Measurements from ENCODE around the gene AGTR1. TPM values are rescaled to one million over a fixed set of nuclear protein-coding genes. Genes with fewer than 3 reads are reported as not detected.

The AGTR1 gene
- total and polyA plus RNA-seq, 12 donors = 20.6 to 89.2 (median 58.3) TPM

- Histone ChIP-seq H3K36me3 (replicated peaks in 1 of 2) (no peaks in the 10 kb centered on the region), H3K4me3 (no peak overlapping the region), H3K9me3 (replicated peaks in 1 of 3) (peaks cover 0 to 6% (median 0%) of the 10 kb centered on the region in 3 donors), H3K27me3 (no peaks in the 10 kb centered on the region), H3K27ac (no peak overlapping the region), H3K4me1 (replicated peaks in 1 of 2) (peaks cover 0 to under 1% of the 10 kb centered on the region in 2 donors)
- no peak for TF ChIP-seq POLR2A (IDR thresholded peaks at IDR 0.05)
- TF ChIP-seq CTCF (IDR thresholded peaks at IDR 0.05) = no peak
- 91 to 97% (median 93%) methylated on average over 4 of the region's 4 CpGs for WGBS, 4 donors
- intact Hi-C loops (cut with DNase I) = no loop called here
- no peak for DNase-seq
Measured at GRCh38 chr3:148654433-148654832, 43.3 kb upstream of the AGTR1 start.

GRCh38 chr3:148657470-148657869, 40.2 kb upstream of the AGTR1 start:
- Histone ChIP-seq H3K9me3 (replicated peaks in 1 of 3) (peaks cover 0 to 6% (median 0%) of the 10 kb centered on the region in 3 donors), H3K4me3 (no peak overlapping the region), H3K27me3 (no peaks in the 10 kb centered on the region), H3K36me3 (replicated peaks in 1 of 2) (no peaks in the 10 kb centered on the region), H3K27ac (no peak overlapping the region), H3K4me1 (replicated peaks in 1 of 2) (no peaks in the 10 kb centered on the region)
- 77 to 87% (median 82%) methylated on average over 4 of the region's 4 CpGs for WGBS, 4 donors
- TF ChIP-seq POLR2A (IDR thresholded peaks at IDR 0.05) (no peak), CTCF (IDR thresholded peaks at IDR 0.05) (no peak)
- DNase-seq = no peak
- intact Hi-C loops (cut with DNase I) = no loop called here

- WGBS, 4 donors = 90 to 96% (median 95%) methylated on average over 1 of the region's 1 CpG
- intact Hi-C loops (cut with DNase I) = no loop called here
Measured at GRCh38 chr3:148659512-148659911, 38.2 kb upstream of the AGTR1 start.

GRCh38 chr3:148680289-148680688, 17.4 kb upstream of the AGTR1 start:
- Histone ChIP-seq H3K27ac (no peak overlapping the region), H3K4me1 (replicated peaks in 1 of 2) (no peaks in the 10 kb centered on the region), H3K9me3 (replicated peaks in 1 of 3) (no peaks in the 10 kb centered on the region), H3K4me3 (no peak overlapping the region), H3K27me3 (no peaks in the 10 kb centered on the region), H3K36me3 (replicated peaks in 1 of 2) (no peaks in the 10 kb centered on the region)
- intact Hi-C loops (cut with DNase I) = no loop called here
- TF ChIP-seq POLR2A (IDR thresholded peaks at IDR 0.05) (no peak), CTCF (IDR thresholded peaks at IDR 0.05) (no peak)
- no peak for DNase-seq

More at GRCh38 chr3:148659512-148659911, 38.2 kb upstream of the AGTR1 start:
- no peak overlapping the region for H3K27ac ChIP-seq
- no peaks in the 10 kb centered on the region for H3K36me3 ChIP-seq (replicated peaks in 1 of 2)
- no peaks in the 10 kb centered on the region for H3K4me1 ChIP-seq (replicated peaks in 1 of 2)
- no peak for DNase-seq
- peaks cover 0 to 6% (median 0%) of the 10 kb centered on the region in 3 donors for H3K9me3 ChIP-seq (replicated peaks in 1 of 3)
- no peak for TF ChIP-seq CTCF (IDR thresholded peaks at IDR 0.05)
- TF ChIP-seq POLR2A (IDR thresholded peaks at IDR 0.05) = no peak
- no peak overlapping the region for H3K4me3 ChIP-seq
- no peaks in the 10 kb centered on the region for H3K27me3 ChIP-seq
